HG03139 (cell line): ENCODE data around the gene TCF4.

Experiments
- ATAC-seq: cut with Tn5 transposase; IDR thresholded peaks from one replicate; pipeline ENCODE4 v1.9.1; 2021; ENCODE audit not compliant: unreplicated experiment

TCF4 gene

GRCh38 chr18:55310863-55311262 lies 277.1 kb downstream of the TCF4 start:
- ATAC-seq = no peak

GRCh38 chr18:55310044-55310676 lies 277.8 kb downstream of the TCF4 start:
- no peak for ATAC-seq

- no peak for ATAC-seq
Observed at GRCh38 chr18:55309249-55309648, 278.7 kb downstream of the TCF4 start.

- peak; percentile 45 for ATAC-seq
Observed at GRCh38 chr18:55307505-55307904, 280.5 kb downstream of the TCF4 start.

- no peak for ATAC-seq
Observed at GRCh38 chr18:55306359-55307024, 281.5 kb downstream of the TCF4 start.

- ATAC-seq = no peak
Observed at GRCh38 chr18:55302167-55302833, 285.7 kb downstream of the TCF4 start.

- no peak for ATAC-seq
Observed at GRCh38 chr18:55301824-55302166, 286.2 kb downstream of the TCF4 start.

- ATAC-seq = no peak
Observed at GRCh38 chr18:55300936-55301531, 287.0 kb downstream of the TCF4 start.

GRCh38 chr18:55300421-55300935 lies 287.5 kb downstream of the TCF4 start:
- no peak for ATAC-seq

- no peak for ATAC-seq
Observed at GRCh38 chr18:55296778-55297177, 291.2 kb downstream of the TCF4 start.

- ATAC-seq = no peak
Observed at GRCh38 chr18:55296115-55296514, 291.9 kb downstream of the TCF4 start.

GRCh38 chr18:55290898-55291297 lies 297.1 kb downstream of the TCF4 start:
- ATAC-seq = no peak

GRCh38 chr18:55289775-55290174 lies 298.2 kb downstream of the TCF4 start:
- ATAC-seq = peak; percentile 58

- ATAC-seq = no peak
Observed at GRCh38 chr18:55289048-55289447, 298.9 kb downstream of the TCF4 start.

GRCh38 chr18:55287935-55288868 lies 299.8 kb downstream of the TCF4 start:
- no peak for ATAC-seq

- ATAC-seq = no peak
Observed at GRCh38 chr18:55287149-55287806, 300.7 kb downstream of the TCF4 start.

GRCh38 chr18:55286257-55286825 lies 301.7 kb downstream of the TCF4 start:
- ATAC-seq = no peak

- ATAC-seq = no peak
Observed at GRCh38 chr18:55284614-55285013, 303.4 kb downstream of the TCF4 start.

GRCh38 chr18:55283309-55283708 lies 304.7 kb downstream of the TCF4 start:
- no peak for ATAC-seq

GRCh38 chr18:55280503-55280902 lies 307.5 kb downstream of the TCF4 start:
- ATAC-seq = no peak
